VCaP (cell line): Measurements from ENCODE around the gene CHMP1A.

Experiments
- H3K27ac ChIP-seq: fragments of 450-650 bp; 2 replicates; pipeline ENCODE4 v1.5.1; 2017
- CTCF ChIP-seq: fragments of 450-650 bp; conservative IDR thresholded peaks from 2 replicates; pipeline ENCODE4 v1.5.1; 2017; ENCODE audit warnings: mild to moderate bottlenecking, moderate library complexity

CHMP1A gene

GRCh38 chr16:89596957-89597649 is 60.4 kb downstream of the CHMP1A start:
- H3K27ac ChIP-seq: no peak overlapping the region
- no peak for TF ChIP-seq CTCF

DNA sequence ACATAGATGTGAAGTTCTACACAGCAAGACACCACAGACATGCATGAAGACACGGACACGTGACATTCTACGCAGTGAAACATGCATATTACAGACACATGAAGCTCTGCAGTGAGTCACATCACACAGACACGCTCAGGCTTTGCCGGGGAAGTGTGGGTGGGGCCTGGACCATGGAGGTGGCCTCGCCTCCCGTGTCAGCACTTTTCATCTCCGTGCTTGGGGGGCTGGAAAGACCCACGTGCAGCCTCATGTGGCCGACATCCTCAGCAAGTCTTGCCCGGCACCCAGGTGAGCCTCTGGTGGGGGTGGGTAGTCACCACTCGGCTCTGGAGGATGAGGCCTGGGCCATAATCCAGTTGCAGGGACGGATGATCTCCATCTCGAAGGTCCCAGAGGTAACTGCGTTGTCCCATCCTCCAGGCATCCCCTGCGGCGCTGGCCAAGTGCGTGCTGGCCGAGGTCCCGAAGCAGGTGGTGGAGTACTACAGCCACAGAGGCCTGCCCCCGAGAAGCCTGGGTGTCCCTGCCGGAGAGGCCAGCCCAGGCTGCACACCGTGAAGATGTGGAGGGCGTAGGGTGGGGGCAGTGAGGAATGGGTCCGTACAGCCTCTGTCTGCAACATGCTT is 61.3 kb downstream of the CHMP1A start:
- H3K27ac ChIP-seq: no peak overlapping the region
- TF ChIP-seq CTCF: no peak

GRCh38 chr16:89595330-89596060 is 62.0 kb downstream of the CHMP1A start:
- no peak for TF ChIP-seq CTCF
- no peak overlapping the region for H3K27ac ChIP-seq
